Astrocyte (in vitro differentiated cells and primary cell): ENCODE measurements around the gene ITGAX. TPM values are rescaled to one million over a fixed set of nuclear protein-coding genes. Genes with fewer than 3 reads are reported as not detected.

ENCODE experiments used
- DNase-seq: peaks from one replicate; pipeline ENCODE4 v3.0.0-alpha.2; 2010; ENCODE audit warnings: low read depth
- FAIRE-seq: peaks from 2 replicates; lab custom pipeline; 2011; peaks lifted over from hg19 to GRCh38; lab: Jason Lieb, UNC
- H2AFZ ChIP-seq: 2 replicates; pipeline ENCODE4 v1.6.0; 2012; ENCODE audit warnings: low read depth, low read length, inconsistent platforms
- H3K27ac ChIP-seq: 2 replicates; pipeline ENCODE4 v1.5.1; 2011; ENCODE audit warnings: low read depth, low read length, inconsistent platforms
- H3K27me3 ChIP-seq: 2 replicates; pipeline ENCODE4 v1.6.0; 2011; ENCODE audit warnings: low read length, inconsistent platforms; ENCODE audit not compliant: insufficient read depth
- H3K36me3 ChIP-seq: 2 replicates; pipeline ENCODE4 v1.5.1; 2011; ENCODE audit warnings: low read length, inconsistent platforms; ENCODE audit not compliant: insufficient read depth
- H3K4me1 ChIP-seq: 2 replicates; pipeline ENCODE4 v1.5.1; 2011; ENCODE audit warnings: low read length, inconsistent platforms; ENCODE audit not compliant: insufficient read depth
- H3K4me2 ChIP-seq: 2 replicates; pipeline ENCODE4 v1.6.0; 2012; ENCODE audit warnings: low read length, inconsistent platforms
- H3K4me3 ChIP-seq: 2 replicates; pipeline ENCODE4 v1.5.1; 2011; ENCODE audit warnings: low read depth, mild to moderate bottlenecking, low read length, inconsistent platforms; ENCODE audit not compliant: insufficient read depth
- H3K79me2 ChIP-seq: 2 replicates; pipeline ENCODE4 v1.6.0; 2012; ENCODE audit warnings: mild to moderate bottlenecking, low read length, inconsistent platforms; ENCODE audit not compliant: insufficient read depth
- H3K9ac ChIP-seq: 2 replicates; pipeline ENCODE4 v1.6.0; 2012; ENCODE audit warnings: mild to moderate bottlenecking, low read length, inconsistent platforms
- H3K9me3 ChIP-seq: 2 replicates; pipeline ENCODE4 v1.5.1; 2012; ENCODE audit warnings: low read depth, mild to moderate bottlenecking, low read length, inconsistent platforms; ENCODE audit not compliant: insufficient read depth
- H4K20me1 ChIP-seq: 2 replicates; pipeline ENCODE4 v1.6.0; 2012; ENCODE audit warnings: low read length, inconsistent platforms; ENCODE audit not compliant: insufficient read depth
- H3K27ac Mint-ChIP-seq: one replicate; pipeline ENCODE4 v1.8.0; 2021; ENCODE audit warnings: mild to moderate bottlenecking, mixed read lengths; ENCODE audit not compliant: unreplicated experiment
- H3K27me3 Mint-ChIP-seq: one replicate; pipeline ENCODE4 v1.8.0; 2021; ENCODE audit warnings: low read depth, mixed read lengths; ENCODE audit not compliant: unreplicated experiment
- H3K36me3 Mint-ChIP-seq: one replicate; pipeline ENCODE4 v1.8.0; 2021; ENCODE audit warnings: low read depth, mixed read lengths; ENCODE audit not compliant: unreplicated experiment
- H3K4me1 Mint-ChIP-seq: one replicate; pipeline ENCODE4 v1.8.0; 2021; ENCODE audit warnings: low read depth, mixed read lengths; ENCODE audit not compliant: unreplicated experiment
- H3K4me3 Mint-ChIP-seq: one replicate; pipeline ENCODE4 v1.8.0; 2021; ENCODE audit warnings: mild to moderate bottlenecking, moderate library complexity, mixed read lengths; ENCODE audit not compliant: unreplicated experiment
- H3K9me3 Mint-ChIP-seq: one replicate; pipeline ENCODE4 v1.8.0; 2021; ENCODE audit warnings: mild to moderate bottlenecking, mixed read lengths; ENCODE audit not compliant: unreplicated experiment
- EZH2 ChIP-seq: IDR thresholded peaks from 2 replicates; pipeline ENCODE4 v1.6.1; 2012; ENCODE audit warnings: mild to moderate bottlenecking, low read length, inconsistent platforms; ENCODE audit not compliant: insufficient read depth
- total RNA-seq: library from RNA; stranded (reverse); gene quantifications from 2 replicates; pipeline ENCODE4 v1.2.1, GENCODE V29; 2021
- TF ChIP-seq, protein P1 (sequence below): IDR thresholded peaks from 2 replicates; pipeline ENCODE4 v1.5.1; 2011; ENCODE audit warnings: low read depth, mild to moderate bottlenecking, inconsistent platforms, low read length, moderate library complexity; ENCODE audit not compliant: insufficient read depth

Gene ITGAX
- total RNA-seq, 1 donor from 2014 or later: 0.27 TPM

DNA sequence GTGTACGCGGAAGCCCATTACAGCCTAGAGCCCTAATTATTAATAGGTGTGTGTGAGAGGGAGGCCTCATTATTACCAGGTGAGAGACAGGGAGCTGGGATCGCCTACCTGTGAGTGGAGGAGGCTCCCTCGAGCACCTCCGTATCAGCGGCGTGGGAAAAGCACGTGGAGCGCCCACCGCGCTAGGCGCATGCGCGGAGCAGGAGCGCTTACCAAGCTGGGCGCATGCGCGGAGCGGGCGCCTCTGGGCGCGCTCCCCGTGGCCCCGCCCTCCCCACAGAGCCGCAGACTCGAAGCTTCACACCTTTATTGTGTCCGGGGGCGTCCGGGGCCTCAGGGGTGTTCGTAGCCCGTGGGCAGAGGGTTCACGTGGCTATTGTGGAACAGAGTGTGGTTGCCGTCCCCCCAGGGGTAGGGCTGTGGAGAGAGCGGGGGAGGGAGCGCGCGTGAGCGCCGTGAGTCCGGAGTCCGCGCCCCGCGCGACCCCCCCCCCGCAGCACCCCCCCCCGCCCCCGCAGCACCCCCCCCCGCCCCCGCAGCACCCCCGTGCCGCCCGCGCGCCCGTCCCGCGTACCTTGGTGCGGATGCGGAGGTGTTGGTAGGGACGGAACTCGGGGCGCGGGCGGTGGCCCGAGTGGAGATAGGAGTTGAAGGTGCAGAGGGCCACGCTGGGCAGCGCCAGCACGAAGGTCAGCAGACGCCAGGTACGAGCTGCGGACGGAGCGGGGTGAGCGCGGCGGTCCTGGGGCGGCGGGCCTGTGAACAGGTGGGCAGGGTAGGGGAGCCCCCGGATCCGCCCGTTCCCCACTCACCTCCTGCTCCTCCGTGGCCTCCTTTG is 72.7 kb downstream of the ITGAX start:
- Mint-ChIP-seq H3K27ac (no peak overlapping the region), H3K9me3 (peaks cover 21% of the 10 kb centered on the region), H3K4me3 (no peak overlapping the region), H3K4me1 (no peaks in the 10 kb centered on the region), H3K36me3 (no peaks in the 10 kb centered on the region), H3K27me3 (peaks cover 40% of the 10 kb centered on the region)
- H2AFZ ChIP-seq: peak overlapping the region; percentile 41
- no peak for FAIRE-seq
- no peak for DNase-seq
- no peaks in the 10 kb centered on the region for H3K36me3 ChIP-seq
- H3K9ac ChIP-seq: no peak overlapping the region
- no peaks in the 10 kb centered on the region for H4K20me1 ChIP-seq
- H3K4me2 ChIP-seq: no peak overlapping the region
- TF ChIP-seq, protein P1, sequence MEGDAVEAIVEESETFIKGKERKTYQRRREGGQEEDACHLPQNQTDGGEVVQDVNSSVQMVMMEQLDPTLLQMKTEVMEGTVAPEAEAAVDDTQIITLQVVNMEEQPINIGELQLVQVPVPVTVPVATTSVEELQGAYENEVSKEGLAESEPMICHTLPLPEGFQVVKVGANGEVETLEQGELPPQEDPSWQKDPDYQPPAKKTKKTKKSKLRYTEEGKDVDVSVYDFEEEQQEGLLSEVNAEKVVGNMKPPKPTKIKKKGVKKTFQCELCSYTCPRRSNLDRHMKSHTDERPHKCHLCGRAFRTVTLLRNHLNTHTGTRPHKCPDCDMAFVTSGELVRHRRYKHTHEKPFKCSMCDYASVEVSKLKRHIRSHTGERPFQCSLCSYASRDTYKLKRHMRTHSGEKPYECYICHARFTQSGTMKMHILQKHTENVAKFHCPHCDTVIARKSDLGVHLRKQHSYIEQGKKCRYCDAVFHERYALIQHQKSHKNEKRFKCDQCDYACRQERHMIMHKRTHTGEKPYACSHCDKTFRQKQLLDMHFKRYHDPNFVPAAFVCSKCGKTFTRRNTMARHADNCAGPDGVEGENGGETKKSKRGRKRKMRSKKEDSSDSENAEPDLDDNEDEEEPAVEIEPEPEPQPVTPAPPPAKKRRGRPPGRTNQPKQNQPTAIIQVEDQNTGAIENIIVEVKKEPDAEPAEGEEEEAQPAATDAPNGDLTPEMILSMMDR: no peak
- no peak for TF ChIP-seq EZH2
- H3K4me3 ChIP-seq: no peak overlapping the region
- no peaks in the 10 kb centered on the region for H3K4me1 ChIP-seq
- H3K27me3 ChIP-seq: no peaks in the 10 kb centered on the region
- no peak overlapping the region for H3K27ac ChIP-seq
- no peaks in the 10 kb centered on the region for H3K9me3 ChIP-seq
- no peaks in the 10 kb centered on the region for H3K79me2 ChIP-seq

DNA sequence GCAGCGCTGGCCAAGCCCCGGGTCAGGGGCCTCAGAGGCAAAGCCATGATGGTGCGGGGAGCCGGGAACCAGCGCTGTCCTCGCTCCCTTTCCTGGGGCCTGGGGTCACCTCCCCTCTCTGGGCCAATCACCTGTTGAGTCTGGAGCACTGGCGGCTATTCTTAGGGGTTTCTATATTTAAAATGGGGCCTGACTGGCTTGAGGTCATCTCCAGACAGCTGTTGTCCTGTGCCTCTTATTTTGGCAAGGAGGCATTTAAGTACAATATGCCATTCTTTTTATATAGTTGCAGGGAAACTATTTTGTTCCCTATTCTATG is 73.3 kb downstream of the ITGAX start, which contains the start of gene COX6A2:
COX6A2 (minus strand) TSS at position 82 of the 319 bp plus-strand sequence; CDS start at position 47, 35 bp downstream.
- no peaks in the 10 kb centered on the region for H3K36me3 Mint-ChIP-seq
- TF ChIP-seq, protein P1: no peak
- TF ChIP-seq EZH2: no peak
- H3K27ac ChIP-seq: no peak within 1 kb of the TSS
- no peaks in the 10 kb centered on the region for H3K79me2 ChIP-seq
- no peak within 1 kb of the TSS for H3K9ac ChIP-seq
- no peaks in the 10 kb centered on the region for H3K4me1 Mint-ChIP-seq
- H3K4me3 Mint-ChIP-seq: no peak within 1 kb of the TSS
- H3K9me3 Mint-ChIP-seq: peaks cover 20% of the 10 kb centered on the region
- H3K27ac Mint-ChIP-seq: no peak within 1 kb of the TSS
- no peak within 1 kb of the TSS for H3K4me3 ChIP-seq
- H3K9me3 ChIP-seq: no peaks in the 10 kb centered on the region
- peak within 1 kb of the TSS; percentile 41 for H2AFZ ChIP-seq
- H4K20me1 ChIP-seq: no peaks in the 10 kb centered on the region
- no peak for DNase-seq
- no peak for FAIRE-seq
- no peaks in the 10 kb centered on the region for H3K4me1 ChIP-seq
- peaks cover 35% of the 10 kb centered on the region for H3K27me3 Mint-ChIP-seq
- no peaks in the 10 kb centered on the region for H3K27me3 ChIP-seq
- H3K36me3 ChIP-seq: no peaks in the 10 kb centered on the region
- H3K4me2 ChIP-seq: no peak within 1 kb of the TSS
